ENCODE measurements around the gene CHD5. TPM values are rescaled to one million over a fixed set of nuclear protein-coding genes. Genes with fewer than 3 reads are reported as not detected.

CHD5 gene
- total RNA-seq, 4 donors from 2014 or later = 0.14 to 1.6 (median 1.2) TPM

DNA sequence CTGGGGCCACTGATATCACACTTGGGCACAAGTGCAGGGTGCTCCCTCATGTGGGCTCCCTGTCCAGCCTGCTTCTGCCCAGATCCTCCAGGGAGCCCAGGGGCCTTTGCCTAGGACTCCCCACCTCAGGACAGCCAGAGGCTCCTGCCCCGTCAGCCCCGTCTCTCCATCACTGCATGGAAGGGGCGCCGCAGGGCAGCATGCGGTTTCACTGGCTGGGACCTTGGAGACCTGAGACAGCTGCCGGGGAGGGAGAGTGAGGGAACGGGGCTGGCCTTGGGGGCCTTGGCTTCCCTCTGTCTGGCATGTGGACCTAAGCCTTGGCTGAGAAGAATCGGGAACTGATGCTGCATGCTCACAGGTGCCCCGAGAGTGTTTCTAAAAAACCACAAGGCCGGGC is 87.9 kb downstream of the CHD5 start:
- TF ChIP-seq EP300 (IDR thresholded peaks at IDR 0.05; ENCODE audit: low read depth) = no peak
- TF ChIP-seq POLR2AphosphoS5 (IDR thresholded peaks at IDR 0.05) = no peak
- TF ChIP-seq, protein P1, sequence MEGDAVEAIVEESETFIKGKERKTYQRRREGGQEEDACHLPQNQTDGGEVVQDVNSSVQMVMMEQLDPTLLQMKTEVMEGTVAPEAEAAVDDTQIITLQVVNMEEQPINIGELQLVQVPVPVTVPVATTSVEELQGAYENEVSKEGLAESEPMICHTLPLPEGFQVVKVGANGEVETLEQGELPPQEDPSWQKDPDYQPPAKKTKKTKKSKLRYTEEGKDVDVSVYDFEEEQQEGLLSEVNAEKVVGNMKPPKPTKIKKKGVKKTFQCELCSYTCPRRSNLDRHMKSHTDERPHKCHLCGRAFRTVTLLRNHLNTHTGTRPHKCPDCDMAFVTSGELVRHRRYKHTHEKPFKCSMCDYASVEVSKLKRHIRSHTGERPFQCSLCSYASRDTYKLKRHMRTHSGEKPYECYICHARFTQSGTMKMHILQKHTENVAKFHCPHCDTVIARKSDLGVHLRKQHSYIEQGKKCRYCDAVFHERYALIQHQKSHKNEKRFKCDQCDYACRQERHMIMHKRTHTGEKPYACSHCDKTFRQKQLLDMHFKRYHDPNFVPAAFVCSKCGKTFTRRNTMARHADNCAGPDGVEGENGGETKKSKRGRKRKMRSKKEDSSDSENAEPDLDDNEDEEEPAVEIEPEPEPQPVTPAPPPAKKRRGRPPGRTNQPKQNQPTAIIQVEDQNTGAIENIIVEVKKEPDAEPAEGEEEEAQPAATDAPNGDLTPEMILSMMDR (IDR thresholded peaks at IDR 0.05) = no peak
- TF ChIP-seq POLR2A (IDR thresholded peaks at IDR 0.05) = no peak
- 85% methylated on average over 10 of the region's 10 CpGs; no CpG with 5 or more reads in 1 of the 2 donors for WGBS, 2 donors (ENCODE audit: low coverage in 1 of 2)
- DNase-seq = no peak
- Histone ChIP-seq H3K9me3 (no peaks in the 10 kb centered on the region), H3K4me3 (no peak overlapping the region), H3K4me1 (no peaks in the 10 kb centered on the region), H3K27ac (no peak overlapping the region), H3K27me3 (no peaks in the 10 kb centered on the region), H3K36me3 (no peaks in the 10 kb centered on the region)
- in situ Hi-C loops (cut with MboI; ENCODE audit: low pct_ligation_motif_present in 1 of 4, low pct_unique_long_range_greater_than_20kb in 1 of 4, low sequenced_read_pairs in 3 of 4) = no loop called here
- intact Hi-C loops (cut with DNase I; ENCODE audit: low total_unique reads) = no loop called here

DNA sequence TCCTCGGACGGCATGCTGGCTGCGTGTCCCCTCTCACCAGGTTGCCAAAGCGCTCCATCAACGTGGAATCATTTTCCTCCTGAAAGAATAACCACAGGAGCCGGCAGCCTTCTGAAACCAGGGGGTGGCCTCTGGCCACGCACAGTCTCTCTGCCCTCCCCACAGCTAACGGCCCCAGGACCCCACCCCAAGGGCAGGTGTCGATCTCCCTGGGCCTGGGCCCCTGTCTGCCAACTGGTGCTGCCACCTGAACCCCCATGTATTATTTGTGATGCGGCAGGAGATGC is 88.4 kb downstream of the CHD5 start:
- DNase-seq = no peak

DNA sequence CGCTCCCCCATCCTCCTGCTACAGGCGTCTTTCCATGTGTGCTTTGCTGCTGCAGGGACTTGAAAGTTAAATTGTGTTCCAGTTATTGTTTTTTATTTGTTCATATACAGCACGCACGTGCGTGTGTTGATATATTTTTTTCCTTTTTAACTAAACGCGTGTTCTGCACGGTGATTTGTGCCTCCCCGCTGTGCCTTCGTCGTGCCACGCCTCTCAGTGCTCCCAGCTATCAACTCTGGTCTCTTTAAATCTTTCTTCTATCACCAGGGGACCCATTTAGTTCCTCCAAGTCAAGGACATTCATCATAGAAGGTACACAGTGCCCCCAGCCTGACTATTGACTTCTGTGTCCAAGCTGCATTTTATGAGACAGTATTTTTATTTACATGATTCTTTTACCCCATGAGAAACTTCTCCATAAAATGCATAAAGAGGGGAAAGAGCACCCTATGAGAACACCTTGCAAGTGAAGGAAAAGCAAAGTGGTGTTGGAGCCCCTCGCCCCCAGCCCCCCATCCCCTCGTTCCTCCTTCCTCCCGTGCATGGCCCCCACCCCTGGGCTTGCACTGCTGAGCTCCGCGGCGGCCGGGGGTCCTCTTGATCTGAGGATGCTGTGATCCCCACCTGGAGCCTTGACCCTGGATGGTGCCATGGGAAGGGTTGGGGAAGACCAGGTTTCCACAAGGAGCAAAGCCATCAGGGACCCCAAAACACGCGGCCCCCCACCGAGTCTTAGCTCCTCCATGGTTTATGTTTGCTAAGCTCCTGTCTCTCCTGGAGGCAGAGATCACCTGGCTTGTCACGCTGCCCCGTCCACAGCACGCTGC is 88.9 kb downstream of the CHD5 start:
- Histone ChIP-seq H3K9me3 (no peaks in the 10 kb centered on the region), H3K4me3 (no peak overlapping the region), H3K36me3 (no peaks in the 10 kb centered on the region), H3K27ac (no peak overlapping the region), H3K27me3 (no peaks in the 10 kb centered on the region), H3K4me1 (no peaks in the 10 kb centered on the region)
- 68 to 77% methylated on average over 8 to 25 of the region's 25 CpGs for WGBS, 2 donors (ENCODE audit: low coverage in 1 of 2)
- intact Hi-C loops (cut with DNase I; ENCODE audit: low total_unique reads) (no loop called here), in situ Hi-C loops (cut with MboI; ENCODE audit: low pct_ligation_motif_present in 1 of 4, low pct_unique_long_range_greater_than_20kb in 1 of 4, low sequenced_read_pairs in 3 of 4) (no loop called here)
- DNase-seq = no peak
- TF ChIP-seq EP300 (IDR thresholded peaks at IDR 0.05; ENCODE audit: low read depth) (no peak), POLR2A (IDR thresholded peaks at IDR 0.05) (no peak), POLR2AphosphoS5 (IDR thresholded peaks at IDR 0.05) (no peak)
- TF ChIP-seq, protein P1 (IDR thresholded peaks at IDR 0.05) = no peak

More for the DNA sequence above, 88.4 kb downstream of the CHD5 start:
- H3K27ac ChIP-seq = no peak overlapping the region
- TF ChIP-seq, protein P1 (IDR thresholded peaks at IDR 0.05) = no peak
- no peak for TF ChIP-seq POLR2A (IDR thresholded peaks at IDR 0.05)
- TF ChIP-seq EP300 (IDR thresholded peaks at IDR 0.05; ENCODE audit: low read depth) = no peak
- no peak for TF ChIP-seq POLR2AphosphoS5 (IDR thresholded peaks at IDR 0.05)
- H3K27me3 ChIP-seq = no peaks in the 10 kb centered on the region
- intact Hi-C loops (cut with DNase I; ENCODE audit: low total_unique reads) = no loop called here
- WGBS, 2 donors (ENCODE audit: low coverage in 1 of 2) = 85% methylated on average over 10 of the region's 10 CpGs; no CpG with 5 or more reads in 1 of the 2 donors
- H3K4me1 ChIP-seq = no peaks in the 10 kb centered on the region
- H3K4me3 ChIP-seq = no peak overlapping the region
- in situ Hi-C loops (cut with MboI; ENCODE audit: low pct_ligation_motif_present in 1 of 4, low pct_unique_long_range_greater_than_20kb in 1 of 4, low sequenced_read_pairs in 3 of 4) = no loop called here
- H3K9me3 ChIP-seq = no peaks in the 10 kb centered on the region
- no peaks in the 10 kb centered on the region for H3K36me3 ChIP-seq

DNA sequence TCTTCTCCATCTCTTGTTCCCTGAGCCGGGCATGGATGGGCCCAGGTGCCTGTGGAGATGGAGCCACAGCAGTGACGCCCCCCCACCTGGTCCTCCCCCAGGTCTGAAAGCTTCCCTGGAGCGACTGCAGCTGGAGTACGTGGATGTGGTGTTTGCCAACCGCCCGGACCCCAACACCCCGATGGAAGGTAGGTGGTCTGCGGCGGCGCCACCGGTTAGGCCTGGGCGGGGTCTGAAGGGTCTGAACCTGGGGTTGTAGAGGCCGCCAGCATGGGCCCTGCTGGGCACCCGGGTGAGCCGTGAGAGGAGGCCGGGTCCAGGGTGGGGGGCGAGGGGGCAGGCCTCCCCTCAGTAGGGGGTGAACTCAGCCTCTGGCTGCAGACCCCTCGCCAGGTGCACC is 89.8 kb downstream of the CHD5 start:
- Histone ChIP-seq H3K27me3 (no peaks in the 10 kb centered on the region), H3K9me3 (no peaks in the 10 kb centered on the region), H3K27ac (no peak overlapping the region), H3K4me3 (no peak overlapping the region), H3K36me3 (no peaks in the 10 kb centered on the region), H3K4me1 (no peaks in the 10 kb centered on the region)
- DNase-seq = no peak
- WGBS, 2 donors (ENCODE audit: low coverage in 1 of 2) = 86 to 100% methylated on average over 3 to 15 of the region's 18 CpGs
- TF ChIP-seq, protein P1 (IDR thresholded peaks at IDR 0.05) = no peak
- no peak for TF ChIP-seq EP300 (IDR thresholded peaks at IDR 0.05; ENCODE audit: low read depth)
- in situ Hi-C loops (cut with MboI; ENCODE audit: low pct_ligation_motif_present in 1 of 4, low pct_unique_long_range_greater_than_20kb in 1 of 4, low sequenced_read_pairs in 3 of 4) = no loop called here
- intact Hi-C loops (cut with DNase I; ENCODE audit: low total_unique reads) = no loop called here
